HepG2 (cell line): ENCODE results near the gene SOX9. TPM values are rescaled to one million over a fixed set of nuclear protein-coding genes. Genes with fewer than 3 reads are reported as not detected.
A peak's percentile ranks its signal among the peaks of the same experiment; 100 is the strongest.

Experiments
- ATF1 ChIP-seq: IDR thresholded peaks from 2 replicates; pipeline ENCODE4 v1.6.1; 2016; ENCODE audit warnings: mild to moderate bottlenecking, control low read depth
- CBX1 ChIP-seq: IDR thresholded peaks from one replicate; pipeline ENCODE4 v1.6.1; 2016; ENCODE audit warnings: antibody characterized with exemption, low read depth
- DMTF1 ChIP-seq: sonication (generic); formaldehyde crosslinking; IDR thresholded peaks from 2 replicates; pipeline ENCODE4 v1.4.0; 2020; ENCODE audit warnings: mild to moderate bottlenecking, missing genetic modification reagents
- ELF3 ChIP-seq: IDR thresholded peaks from 2 replicates; pipeline ENCODE4 v1.6.1; 2016; ENCODE audit warnings: missing genetic modification reagents, missing compliant biosample characterization
- GABPA ChIP-seq, 2 experiments: IDR thresholded peaks; 2 replicates each; pipeline ENCODE4 v1.6.1; 2011 to 2016; ENCODE audit warnings: low read depth in 2 of 2, low read length in 1 of 2, missing biosample characterization in 1 of 2, missing genetic modification characterization in 1 of 2
- HMGXB4 ChIP-seq, 2 experiments: sonication (generic) in 1 of 2; formaldehyde crosslinking in 1 of 2; IDR thresholded peaks; 2 replicates each; pipeline versions ENCODE4 v1.4.0 to v1.6.1; 2018 to 2020; ENCODE audit warnings: missing genetic modification reagents in 2 of 2, borderline replicate concordance in 1 of 2, low read depth in 1 of 2, mild to moderate bottlenecking in 1 of 2, missing biosample characterization in 1 of 2
- KDM5A ChIP-seq: fragments of 200-600 bp; sonication (generic); IDR thresholded peaks from 2 replicates; pipeline ENCODE4 v1.7.0; 2018; ENCODE audit warnings: antibody characterized with exemption, mild to moderate bottlenecking, low read length, borderline replicate concordance
- NFATC3 ChIP-seq: sonication (generic); formaldehyde crosslinking; IDR thresholded peaks from 2 replicates; pipeline ENCODE4 v1.5.1; 2020; ENCODE audit warnings: mild to moderate bottlenecking, missing genetic modification reagents
- NFE2 ChIP-seq: sonication (generic); formaldehyde crosslinking; IDR thresholded peaks from 2 replicates; pipeline ENCODE4 v1.4.0; 2020; ENCODE audit warnings: missing genetic modification reagents
- PHF20 ChIP-seq: sonication (generic); formaldehyde crosslinking; IDR thresholded peaks from 2 replicates; pipeline ENCODE4 v1.5.0; 2020; ENCODE audit warnings: mild to moderate bottlenecking, missing genetic modification reagents
- TRIM24 ChIP-seq: sonication (generic); formaldehyde crosslinking; IDR thresholded peaks from 2 replicates; pipeline ENCODE4 v1.8.0; 2022; ENCODE audit warnings: mild to moderate bottlenecking, missing genetic modification reagents
- ZHX2 ChIP-seq, 2 experiments: sonication (generic) in 1 of 2; formaldehyde crosslinking in 1 of 2; IDR thresholded peaks; 2 replicates each; pipeline versions ENCODE4 v1.6.1 to v1.9.0; 2014 to 2022; ENCODE audit warnings: antibody characterized with exemption in 1 of 2, borderline replicate concordance in 1 of 2, inconsistent platforms in 1 of 2, low read depth in 1 of 2, missing genetic modification reagents in 1 of 2
- ZNF383 ChIP-seq: sonication (generic); formaldehyde crosslinking; IDR thresholded peaks from 2 replicates; pipeline ENCODE4 v1.4.0; 2020; ENCODE audit warnings: missing genetic modification reagents, mild to moderate bottlenecking, borderline replicate concordance
- ZNF619 ChIP-seq: sonication (generic); formaldehyde crosslinking; IDR thresholded peaks from 2 replicates; pipeline ENCODE4 v1.4.0; 2020; ENCODE audit warnings: mild to moderate bottlenecking, missing genetic modification reagents
- ZSCAN31 ChIP-seq: sonication (generic); formaldehyde crosslinking; IDR thresholded peaks from 2 replicates; pipeline ENCODE4 v1.5.0; 2020; ENCODE audit warnings: low read depth, mild to moderate bottlenecking, missing genetic modification reagents
- ZXDC ChIP-seq: sonication (generic); formaldehyde crosslinking; IDR thresholded peaks from 2 replicates; pipeline ENCODE4 v1.5.0; 2020; ENCODE audit warnings: mild to moderate bottlenecking, missing genetic modification reagents
- polyA plus RNA-seq, 8 experiments: library from polyadenylated mRNA; depleted of rRNA in 3 of 8; stranded (reverse) in 7 of 8; unstranded in 1 of 8; fragments of >200 nt; fragmentation: Illumina TruSeq in 4 of 8; extraction: Trizol in 4 of 8; gene quantifications; 2 replicates each; pipeline versions ENCODE4 v1.2.1 to v1.2.3, GENCODE V29; 2011 to 2016; ENCODE audit warnings: low read depth in 4 of 8, missing spikeins in 1 of 8, mixed read lengths in 1 of 8; ENCODE audit not compliant: insufficient read depth in 1 of 8
- total RNA-seq, 5 experiments: library from RNA; depleted of rRNA; stranded (reverse); fragments of >200 nt; fragmentation: Illumina TruSeq; extraction: Trizol; gene quantifications; 2 replicates each; pipeline ENCODE4 v1.2.3, GENCODE V29; 2016; ENCODE audit warnings: low read depth in 1 of 5

Gene SOX9
- total and polyA plus RNA-seq, 2 of the 13 experiments (the other 11 are each of a cell fraction or from before 2014, with no cell fraction given) = 16.1 to 27.6 TPM

GRCh38 chr17:72120642-72121163 lies at the start of gene SOX9 (continued):
- TF ChIP-seq ZSCAN31 (CRISPR knock-in tag) = no peak; the same call in 1 of the 2 replicates
- no peak for TF ChIP-seq ZHX2 (IDR thresholded peaks at IDR 0.05; ENCODE audit: low read depth)
- peak; percentile 83 for TF ChIP-seq ZHX2 (CRISPR knock-in tag; IDR thresholded peaks at IDR 0.05; ENCODE audit: borderline replicate concordance)
- TF ChIP-seq NFATC3 (CRISPR knock-in tag) = no peak
- TF ChIP-seq ELF3 (CRISPR knock-in tag) = peak; percentile 69
- TF ChIP-seq KDM5A = no peak
- no peak for TF ChIP-seq GABPA (IDR thresholded peaks at IDR 0.05; ENCODE audit: low read depth, low read length)
- no peak for TF ChIP-seq GABPA (CRISPR knock-in tag; IDR thresholded peaks at IDR 0.05; ENCODE audit: low read depth)
- no peak; the same call in 1 of the 2 replicates for TF ChIP-seq ZXDC (CRISPR knock-in tag)
- TF ChIP-seq CBX1 = peak; percentile 68
- TF ChIP-seq ZNF619 = no peak
- no peak for TF ChIP-seq TRIM24 (CRISPR knock-in tag)
- TF ChIP-seq ATF1 = 0 out of 2 replicates have a peak, but pooled peaks have one; percentile 4
- no peak for TF ChIP-seq PHF20 (CRISPR knock-in tag)
- no peak for TF ChIP-seq NFE2 (CRISPR knock-in tag)
- TF ChIP-seq DMTF1 = no peak
- TF ChIP-seq HMGXB4 (CRISPR knock-in tag; IDR thresholded peaks at IDR 0.05; ENCODE audit: borderline replicate concordance in 1 of 2, low read depth in 1 of 2) = peak in 1 of 2 experiments; percentile 15; a peak in 1 of 4 replicates
- no peak for TF ChIP-seq ZNF383 (CRISPR knock-in tag)
